KMS-11 (cell line): ENCODE measurements around the gene KRTAP9-6.
"Not testable (repeated sequence)": the region's sequence is repeated elsewhere in the genome, so short reads cannot be mapped to it uniquely, and the experiment has no call there.

ENCODE experiments used
- H2AFZ ChIP-seq: fragments of 200-600 bp; sonication (generic); 2 replicates; pipeline ENCODE4 v1.6.1; 2016; ENCODE audit warnings: antibody characterized with exemption, mixed run types, low read depth
- H3K27ac ChIP-seq: fragments of 200-600 bp; sonication (generic); 2 replicates; pipeline ENCODE4 v1.6.1; 2016; ENCODE audit warnings: mild to moderate bottlenecking, mixed run types
- H3K27me3 ChIP-seq: fragments of 200-600 bp; sonication (generic); 2 replicates; pipeline ENCODE4 v1.6.1; 2017; ENCODE audit warnings: mild to moderate bottlenecking, low read depth, mixed run types, moderate library complexity; ENCODE audit not compliant: insufficient read depth
- H3K36me3 ChIP-seq: fragments of 200-600 bp; sonication (generic); 2 replicates; pipeline ENCODE4 v1.6.1; 2017; ENCODE audit warnings: mild to moderate bottlenecking, mixed run types; ENCODE audit not compliant: insufficient read depth
- H3K4me1 ChIP-seq: fragments of 200-600 bp; sonication (generic); 2 replicates; pipeline ENCODE4 v1.6.1; 2016; ENCODE audit warnings: mild to moderate bottlenecking, low read depth, mixed run types; ENCODE audit not compliant: poor library complexity, severe bottlenecking
- H3K4me2 ChIP-seq: fragments of 200-600 bp; sonication (generic); 2 replicates; pipeline ENCODE4 v1.7.0; 2016; ENCODE audit warnings: mild to moderate bottlenecking, mixed run types
- H3K4me3 ChIP-seq: fragments of 200-600 bp; sonication (generic); IDR thresholded peaks from 2 replicates; pipeline ENCODE4 v1.6.1; 2017; ENCODE audit warnings: low read depth, low read length, mixed read lengths; ENCODE audit not compliant: insufficient read depth
- H3K79me2 ChIP-seq: fragments of 200-600 bp; sonication (generic); 2 replicates; pipeline ENCODE4 v1.6.1; 2016; ENCODE audit warnings: low read depth, mixed run types; ENCODE audit not compliant: insufficient read depth
- H3K9ac ChIP-seq: fragments of 200-600 bp; sonication (generic); 2 replicates; pipeline ENCODE4 v1.6.1; 2016; ENCODE audit warnings: mild to moderate bottlenecking, mixed run types
- H4K20me1 ChIP-seq: fragments of 200-600 bp; sonication (generic); 2 replicates; pipeline ENCODE4 v1.6.1; 2016; ENCODE audit warnings: mild to moderate bottlenecking, mixed run types; ENCODE audit not compliant: insufficient read depth
- CTCF ChIP-seq: fragments of 200-600 bp; sonication (generic); conservative IDR thresholded peaks from 2 replicates; pipeline ENCODE4 v1.6.1; 2017; ENCODE audit warnings: low read depth, mild to moderate bottlenecking, antibody characterized with exemption, low read length, moderate library complexity, mixed read lengths

KRTAP9-6 gene

GRCh38 chr17:41251261-41251660 lies 13.9 kb upstream of the KRTAP9-6 start:
- H3K27me3 ChIP-seq = no peaks in the 10 kb centered on the region
- H3K36me3 ChIP-seq = no peaks in the 10 kb centered on the region
- no peak overlapping the region for H3K27ac ChIP-seq
- no peaks in the 10 kb centered on the region for H3K4me1 ChIP-seq
- no peak overlapping the region for H3K4me2 ChIP-seq
- no peak overlapping the region for H2AFZ ChIP-seq
- H4K20me1 ChIP-seq = no peaks in the 10 kb centered on the region
- H3K4me3 ChIP-seq = no peak overlapping the region
- TF ChIP-seq CTCF = no peak
- no peaks in the 10 kb centered on the region for H3K79me2 ChIP-seq
- H3K9ac ChIP-seq = no peak overlapping the region

GRCh38 chr17:41254861-41255260 lies 10.3 kb upstream of the KRTAP9-6 start:
- Histone ChIP-seq H3K9ac (no peak overlapping the region), H3K27ac (no peak overlapping the region), H3K4me1 (no peaks in the 10 kb centered on the region), H3K36me3 (no peaks in the 10 kb centered on the region), H3K79me2 (no peaks in the 10 kb centered on the region), H2AFZ (no peak overlapping the region), H3K27me3 (no peaks in the 10 kb centered on the region), H3K4me3 (no peak overlapping the region), H4K20me1 (no peaks in the 10 kb centered on the region), H3K4me2 (no peak overlapping the region)
- no peak for TF ChIP-seq CTCF

GRCh38 chr17:41255381-41256290 lies 9.5 kb upstream of the KRTAP9-6 start, which contains the start of gene KRTAP9-9:
Gene KRTAP9-9 (plus strand): TSS chr17:41255384.
- H3K27ac ChIP-seq, H3K4me3 ChIP-seq, H3K9ac ChIP-seq, H3K79me2 ChIP-seq, H3K4me1 ChIP-seq, H4K20me1 ChIP-seq, H3K36me3 ChIP-seq, H3K4me2 ChIP-seq, H3K27me3 ChIP-seq, H2AFZ ChIP-seq: not testable (repeated sequence)

- no peak overlapping the region for H3K4me2 ChIP-seq
- no peaks in the 10 kb centered on the region for H3K27me3 ChIP-seq
- H3K4me3 ChIP-seq = no peak overlapping the region
Measured at GRCh38 chr17:41256291-41256685, 8.9 kb upstream of the KRTAP9-6 start.

More at GRCh38 chr17:41256291-41256685, 8.9 kb upstream of the KRTAP9-6 start:
- H3K27ac ChIP-seq = no peak overlapping the region
- no peak for TF ChIP-seq CTCF
- no peaks in the 10 kb centered on the region for H4K20me1 ChIP-seq
- no peaks in the 10 kb centered on the region for H3K4me1 ChIP-seq
- no peaks in the 10 kb centered on the region for H3K36me3 ChIP-seq
- H3K9ac ChIP-seq = no peak overlapping the region
- H3K79me2 ChIP-seq = no peaks in the 10 kb centered on the region
- no peak overlapping the region for H2AFZ ChIP-seq
